Subcutaneous adipose tissue (tissue), 4 donors: ENCODE measurements around the gene CFAP46. TPM values are rescaled to one million over a fixed set of nuclear protein-coding genes. Genes with fewer than 3 reads are reported as not detected.

Experiments
- CTCF ChIP-seq: fragments of 450-650 bp; IDR thresholded peaks from one replicate; pipeline ENCODE4 v1.5.1; 2016; ENCODE audit warnings: low read depth, mild to moderate bottlenecking, control low read depth, antibody characterized with exemption, moderate library complexity
- total RNA-seq, 4 donors: library from RNA; depleted of rRNA; stranded (reverse); fragments of >200 nt; gene quantifications; one replicate each; pipeline ENCODE4 v1.1.0, GENCODE V29; 2016

The CFAP46 gene
- total RNA-seq, 4 donors from 2014 or later = not detected

- TF ChIP-seq CTCF = no peak
Measured at GRCh38 chr10:132951926-132952325, 9.6 kb upstream of the CFAP46 start.

DNA sequence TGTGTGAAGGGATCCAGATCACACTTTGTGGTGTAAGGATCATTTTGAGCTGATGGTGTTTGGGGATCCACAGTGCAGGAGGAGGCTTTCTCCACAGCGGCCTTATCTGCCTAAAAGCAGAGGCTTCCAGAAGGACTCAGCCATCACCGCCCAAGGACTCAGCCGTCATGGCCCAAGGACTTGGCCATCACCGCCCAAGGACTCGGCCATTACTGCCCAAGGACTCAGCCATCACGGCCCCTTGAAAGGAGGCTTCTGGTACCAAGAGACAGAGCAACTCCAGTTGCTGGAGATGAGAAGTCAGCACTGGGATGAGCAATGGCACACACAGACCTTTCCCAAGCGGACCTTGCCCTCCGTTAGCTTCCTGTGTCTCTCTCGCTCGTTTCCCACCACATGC lies 6.0 kb upstream of the CFAP46 start:
- TF ChIP-seq CTCF = no peak

- TF ChIP-seq CTCF = no peak
Measured at GRCh38 chr10:132947843-132948242, 5.5 kb upstream of the CFAP46 start.

GRCh38 chr10:132946806-132947546 lies 4.6 kb upstream of the CFAP46 start:
- no peak for TF ChIP-seq CTCF

GRCh38 chr10:132946311-132946710 lies 3.9 kb upstream of the CFAP46 start:
- TF ChIP-seq CTCF = no peak

GRCh38 chr10:132945894-132946255 lies 3.5 kb upstream of the CFAP46 start:
- TF ChIP-seq CTCF = no peak

- no peak for TF ChIP-seq CTCF
Measured at GRCh38 chr10:132945125-132945893, 2.9 kb upstream of the CFAP46 start.
